HUDEP-2 (cell line): ENCODE results near the gene AKAP8L.
A peak's percentile ranks its signal among the peaks of the same experiment; 100 is the strongest.

Experiments used
- DNase-seq, 76 experiments: peaks; one replicate each; lab custom pipeline; 2025; ENCODE audit not compliant: unreplicated experiment in 76 of 76; lab: John Stamatoyannopoulos, UW

Gene AKAP8L

DNA sequence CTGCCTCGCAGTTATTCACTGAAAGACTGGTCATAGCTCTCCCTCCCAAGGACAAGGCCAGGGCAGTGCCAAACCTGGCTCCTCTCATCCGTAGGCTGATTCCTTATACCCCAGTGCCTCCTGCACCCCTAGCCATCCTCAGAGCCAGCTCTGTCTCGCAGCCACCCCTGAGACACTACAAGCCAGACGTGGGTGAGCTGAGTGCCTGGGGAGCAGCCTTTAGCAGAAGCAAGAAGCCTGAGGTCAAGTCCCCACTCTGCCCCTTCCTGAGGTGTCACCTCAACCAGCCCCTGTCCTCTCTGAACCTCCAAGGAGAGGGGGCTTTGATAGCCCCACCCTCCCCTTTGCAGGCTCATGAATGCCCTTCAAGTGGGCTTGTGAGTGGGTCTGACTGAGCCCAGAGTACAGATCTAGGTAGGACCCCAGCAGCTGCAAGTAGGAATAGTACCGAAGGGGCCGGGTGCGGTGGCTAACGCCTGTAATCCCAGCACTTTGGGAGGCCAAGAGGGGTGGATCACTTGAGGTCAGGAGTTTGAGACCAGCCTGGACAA lies 14.8 kb upstream of the AKAP8L start:
- no peak for DNase-seq

- peak in 74 of 76 experiments; percentile 26 to 97 (median 90) for DNase-seq
Measured at GRCh38 chr19:15432629-15433518, 14.1 kb upstream of the AKAP8L start.

- peak in 8 of 76 experiments; percentile 20 to 50 (median 36) for DNase-seq
Measured at GRCh38 chr19:15432018-15432494, 13.3 kb upstream of the AKAP8L start.

DNA sequence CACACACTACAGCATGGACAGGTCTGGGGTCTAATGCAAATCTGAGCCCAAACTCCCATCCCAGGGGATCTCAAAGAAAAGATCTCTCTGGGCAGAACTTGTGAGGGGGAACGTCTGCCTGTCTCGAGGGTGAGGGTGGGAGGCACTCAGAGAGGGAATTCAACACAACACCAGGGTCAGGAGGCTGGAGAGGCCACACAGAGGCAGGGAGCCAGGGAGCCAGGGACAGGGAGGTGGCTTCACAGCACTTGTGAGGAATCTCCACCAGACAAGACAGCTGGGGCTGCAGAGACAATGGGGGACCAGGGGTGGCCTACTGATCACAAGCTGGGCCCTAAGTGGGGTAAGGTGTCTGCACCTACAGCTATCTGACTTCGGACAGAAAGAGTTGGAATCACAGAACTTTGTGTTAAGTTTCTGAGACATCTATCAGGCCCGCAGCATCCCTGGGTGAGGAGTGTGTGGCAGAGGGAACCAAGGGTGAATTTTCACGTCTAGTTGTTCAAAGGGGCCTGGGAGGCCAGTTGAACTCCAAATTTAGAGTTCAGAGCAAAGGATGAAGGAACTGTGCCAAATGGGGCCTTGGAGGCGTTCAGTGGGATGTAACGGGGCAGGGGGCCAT lies 12.7 kb upstream of the AKAP8L start:
- peak in 5 of 76 experiments; percentile 21 to 50 (median 27) for DNase-seq

DNA sequence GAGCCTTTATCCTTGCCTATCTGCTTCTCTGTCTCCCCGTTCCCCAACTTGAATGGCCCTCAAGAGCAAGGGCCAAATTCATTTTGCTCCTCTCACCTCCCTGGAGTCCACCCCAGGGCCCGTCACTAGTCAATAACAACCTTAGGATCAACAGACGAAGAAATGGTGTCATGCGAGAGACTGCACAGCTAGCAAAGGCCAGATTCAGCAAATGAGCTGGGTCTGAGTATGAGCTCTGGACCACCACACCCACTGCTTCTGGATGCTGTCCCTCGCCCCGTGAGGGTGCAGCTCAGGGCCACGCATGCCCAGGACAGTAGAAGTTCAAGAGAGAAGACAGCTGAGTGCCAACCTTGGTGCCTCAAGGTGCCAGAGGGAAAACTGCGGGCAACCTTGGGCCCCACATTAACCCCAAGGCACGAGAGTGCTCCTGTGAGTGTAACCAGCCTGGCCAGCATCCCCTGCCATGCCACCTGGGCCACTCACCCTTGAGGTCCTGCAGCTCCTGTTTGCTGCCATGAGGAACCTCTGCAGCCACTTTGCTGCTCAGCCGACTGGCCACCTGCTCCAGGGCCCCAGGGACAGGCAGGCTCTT lies 11.8 kb upstream of the AKAP8L start:
- DNase-seq = no peak

GRCh38 chr19:15429825-15430467 lies 11.2 kb upstream of the AKAP8L start:
- DNase-seq = no peak

GRCh38 chr19:15428956-15429824 lies 10.4 kb upstream of the AKAP8L start:
- DNase-seq = no peak

DNA sequence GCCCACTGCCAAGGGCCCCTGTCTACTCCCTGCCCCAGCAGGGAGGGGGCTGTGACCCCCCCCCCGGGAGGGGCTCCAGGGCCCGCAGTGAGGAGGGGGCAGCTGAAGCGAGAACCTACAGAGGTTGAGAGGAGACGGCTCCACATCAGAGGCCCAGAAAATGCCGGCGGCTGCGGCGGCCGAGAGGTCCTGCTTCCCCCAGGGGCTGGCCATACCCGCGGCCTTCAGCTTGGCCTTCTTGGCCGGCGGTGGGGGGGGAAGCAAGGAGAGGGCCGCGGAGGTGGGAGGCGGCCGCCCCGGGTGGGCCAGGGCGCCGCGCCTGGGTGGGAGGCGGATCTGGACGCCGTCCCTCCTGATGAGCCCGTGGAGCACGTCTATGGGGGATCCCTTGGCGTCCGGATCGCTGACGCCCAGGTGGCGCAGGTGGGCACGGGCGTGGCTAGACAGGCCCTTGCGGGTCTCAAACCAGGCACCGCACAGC lies 9.2 kb upstream of the AKAP8L start:
- DNase-seq = no peak

GRCh38 chr19:15427350-15427700 lies 8.5 kb upstream of the AKAP8L start:
- no peak for DNase-seq

DNA sequence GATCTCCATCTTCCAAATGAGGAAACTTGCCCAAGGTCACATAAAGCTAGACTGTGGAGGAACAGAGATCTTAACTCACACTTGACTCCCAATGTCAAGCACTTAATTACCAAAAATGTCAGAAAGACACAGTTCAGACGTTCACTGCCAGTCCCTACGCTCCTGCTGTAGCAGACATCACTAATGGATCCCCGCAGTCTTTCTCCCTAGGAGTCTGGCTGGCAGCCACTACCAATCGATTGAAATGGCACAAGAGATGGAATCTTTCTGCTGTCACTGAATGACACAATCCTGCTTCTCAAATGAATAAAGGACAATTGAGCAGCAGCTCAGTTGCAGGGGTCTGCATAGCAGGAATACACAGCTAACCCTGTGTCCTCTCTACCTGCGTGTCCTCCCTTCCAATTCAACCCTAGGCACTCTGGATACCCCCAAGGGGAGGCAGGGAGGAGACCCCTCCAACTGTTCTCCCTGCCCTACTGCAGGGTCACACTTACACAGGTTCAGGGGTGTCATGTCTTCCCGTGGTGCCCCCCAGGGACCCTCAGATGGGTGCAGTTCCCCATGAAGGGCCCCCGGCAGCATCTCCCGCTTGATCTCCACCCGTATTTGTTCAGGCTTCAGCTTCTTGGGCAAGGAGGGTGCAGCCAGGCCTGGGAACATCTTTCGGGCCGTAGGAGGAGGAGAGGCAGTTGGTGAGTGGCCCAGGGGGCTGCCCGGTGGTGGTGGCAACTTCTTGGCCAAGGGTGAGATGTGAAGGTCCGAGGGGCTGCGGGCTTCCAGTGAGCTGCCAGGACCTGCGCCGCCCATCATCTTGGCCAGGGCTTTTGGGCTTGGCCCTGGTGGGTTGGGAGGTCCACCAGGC lies 7.9 kb upstream of the AKAP8L start:
- peak in 1 of 76 experiments; percentile 12 for DNase-seq

DNA sequence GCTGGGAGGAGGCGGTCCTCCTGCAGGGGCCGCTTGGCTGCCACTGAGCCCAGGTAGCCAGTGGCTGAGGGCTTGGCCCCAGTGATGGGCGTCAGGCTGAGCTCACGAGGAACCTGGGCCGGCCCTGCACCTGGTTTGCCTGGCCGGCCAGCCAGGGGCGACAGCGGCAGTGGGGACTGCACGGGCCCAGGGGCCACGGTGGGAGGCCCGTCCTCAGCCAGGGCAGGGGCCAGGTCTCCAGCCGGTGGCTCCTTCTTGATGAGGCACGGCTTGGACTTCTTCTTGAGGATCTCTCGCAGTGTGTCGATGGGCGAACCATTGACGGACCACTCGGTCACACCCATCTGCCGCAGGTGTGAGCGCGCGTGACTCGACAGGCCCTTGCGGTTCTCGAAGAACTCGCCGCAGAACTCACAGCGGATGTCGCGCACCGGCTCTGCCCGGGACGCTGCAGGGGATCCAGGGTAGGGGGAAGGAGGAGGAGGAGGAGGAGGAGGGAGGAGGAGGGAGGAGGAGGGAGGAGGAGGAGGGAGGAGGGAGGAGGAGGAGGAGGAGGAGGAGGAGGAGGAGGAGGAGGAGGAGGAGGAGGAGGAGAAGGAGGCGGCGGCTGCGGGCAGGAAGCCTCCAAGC lies 6.6 kb upstream of the AKAP8L start:
- DNase-seq = no peak

GRCh38 chr19:15424692-15425272 lies 6.0 kb upstream of the AKAP8L start:
- no peak for DNase-seq

DNA sequence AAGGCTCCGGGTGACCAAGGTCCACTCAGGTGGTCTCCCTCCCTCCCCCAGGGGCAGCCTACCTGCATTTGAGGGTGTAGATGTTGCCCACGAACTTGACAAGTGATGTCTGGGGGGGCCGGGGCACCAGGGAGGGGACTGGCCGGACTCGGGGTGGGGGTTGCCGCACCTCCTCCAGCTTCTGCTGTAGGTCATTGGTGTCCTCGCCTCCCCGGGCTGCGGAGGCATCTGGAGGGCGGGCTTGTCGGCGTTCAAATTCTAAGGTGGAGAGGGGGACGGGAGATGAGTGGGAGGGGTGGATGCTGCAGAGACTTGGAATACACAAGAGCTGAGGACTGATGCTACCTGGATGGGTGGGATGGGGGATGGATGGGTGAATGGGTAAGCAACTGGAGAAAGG lies 5.3 kb upstream of the AKAP8L start:
- no peak for DNase-seq

GRCh38 chr19:15423130-15423529 lies 4.3 kb upstream of the AKAP8L start:
- DNase-seq = no peak

DNA sequence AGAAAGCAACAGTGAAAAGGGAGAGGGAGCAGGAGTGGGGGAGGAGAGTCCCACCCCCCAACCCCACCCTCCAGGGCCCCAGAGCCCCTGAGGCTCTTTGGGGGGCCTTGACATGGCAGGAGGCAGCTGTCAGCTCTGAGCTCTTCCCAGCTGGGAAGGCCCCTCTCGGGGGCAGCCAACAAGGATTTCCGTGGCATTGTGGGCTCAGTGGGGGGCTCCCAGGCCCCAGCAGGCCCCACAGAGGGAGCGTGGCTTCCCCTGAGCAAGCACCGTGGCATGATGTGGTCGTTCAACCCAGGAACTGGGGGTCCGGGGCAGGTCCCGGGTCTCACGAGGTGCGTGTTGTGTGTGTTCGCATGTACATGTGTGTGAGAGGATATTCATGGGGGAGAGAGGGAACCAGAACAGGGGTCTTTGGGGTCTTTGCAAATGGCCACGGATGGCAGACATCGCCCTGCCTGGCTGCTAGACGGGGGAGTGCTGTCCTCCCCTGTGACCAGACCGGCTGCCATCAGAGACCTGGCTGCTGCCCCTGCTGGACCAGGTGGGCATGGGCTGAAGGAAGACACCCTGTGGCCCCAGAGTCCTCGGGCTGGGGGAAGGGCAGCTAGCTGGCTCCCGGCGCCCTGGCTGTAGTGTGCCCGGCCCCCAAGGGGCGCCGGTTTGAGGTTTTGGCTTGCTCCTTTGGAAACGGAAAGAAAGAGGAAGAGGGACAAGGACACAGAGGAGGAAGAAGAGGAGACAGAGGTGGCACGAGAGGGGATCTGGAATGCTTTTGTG lies 3.7 kb upstream of the AKAP8L start:
- DNase-seq = no peak

- peak in 48 of 76 experiments; percentile 18 to 74 (median 40) for DNase-seq
Measured at GRCh38 chr19:15421721-15422260, 3.0 kb upstream of the AKAP8L start.

GRCh38 chr19:15421136-15421695 lies 2.4 kb upstream of the AKAP8L start:
- DNase-seq = no peak
